GM23248 (cell line): ENCODE results near the gene USP34. TPM values are rescaled to one million over a fixed set of nuclear protein-coding genes. Genes with fewer than 3 reads are reported as not detected.

Source experiments
- DNase-seq: peaks from one replicate; pipeline ENCODE4 v3.0.0-alpha.2; 2015
- H2AFZ ChIP-seq: fragments of 200-600 bp; sonication (generic); 2 replicates; pipeline ENCODE4 v1.6.1; 2016; ENCODE audit warnings: antibody characterized with exemption
- H3F3A ChIP-seq: fragments of 200-600 bp; sonication (generic); 2 replicates; pipeline ENCODE4 v1.6.1; 2016; ENCODE audit warnings: mild to moderate bottlenecking, antibody characterized with exemption, mixed run types; ENCODE audit not compliant: insufficient read depth
- H3K27ac ChIP-seq: fragments of 200-600 bp; sonication (generic); 2 replicates; pipeline ENCODE4 v1.5.1; 2016; ENCODE audit warnings: mild to moderate bottlenecking
- H3K27me3 ChIP-seq: fragments of 200-600 bp; sonication (generic); replicated peaks from 2 replicates; pipeline ENCODE4 v1.6.1; 2016; ENCODE audit warnings: mild to moderate bottlenecking; ENCODE audit not compliant: insufficient read depth
- H3K36me3 ChIP-seq: fragments of 200-600 bp; sonication (generic); 2 replicates; pipeline ENCODE4 v1.6.1; 2016; ENCODE audit warnings: low read depth, mild to moderate bottlenecking
- H3K4me1 ChIP-seq: fragments of 200-600 bp; sonication (generic); 2 replicates; pipeline ENCODE4 v1.6.1; 2016; ENCODE audit warnings: mild to moderate bottlenecking; ENCODE audit not compliant: insufficient read depth
- H3K4me2 ChIP-seq: fragments of 200-600 bp; sonication (generic); one replicate; pipeline ENCODE4 v1.6.1; 2016; ENCODE audit warnings: mild to moderate bottlenecking; ENCODE audit not compliant: unreplicated experiment
- H3K4me3 ChIP-seq: fragments of 200-600 bp; sonication (generic); 2 replicates; pipeline ENCODE4 v1.5.1; 2016; ENCODE audit warnings: mild to moderate bottlenecking
- H3K79me2 ChIP-seq: fragments of 200-600 bp; sonication (generic); 2 replicates; pipeline ENCODE4 v1.6.1; 2016; ENCODE audit warnings: mild to moderate bottlenecking; ENCODE audit not compliant: insufficient read depth
- H3K9ac ChIP-seq: fragments of 200-600 bp; sonication (generic); 2 replicates; pipeline ENCODE4 v1.6.1; 2016; ENCODE audit warnings: mild to moderate bottlenecking
- H3K9me2 ChIP-seq: fragments of 200-600 bp; sonication (generic); 2 replicates; pipeline ENCODE4 v1.6.1; 2016; ENCODE audit warnings: mixed run types, mild to moderate bottlenecking, moderate library complexity; ENCODE audit not compliant: insufficient read depth
- H3K9me3 ChIP-seq: fragments of 200-600 bp; sonication (generic); one replicate; pipeline ENCODE4 v1.6.1; 2017; ENCODE audit warnings: low read depth
- H4K20me1 ChIP-seq: fragments of 200-600 bp; sonication (generic); 2 replicates; pipeline ENCODE4 v1.6.0; 2016; ENCODE audit not compliant: insufficient read depth
- EZH2 ChIP-seq: fragments of 200-600 bp; sonication (generic); IDR thresholded peaks from 2 replicates; pipeline ENCODE4 v1.6.1; 2018; ENCODE audit warnings: antibody characterized with exemption, mild to moderate bottlenecking; ENCODE audit not compliant: insufficient read depth, poor library complexity, severe bottlenecking
- EZH2phosphoT487 ChIP-seq: fragments of 200-600 bp; sonication (generic); IDR thresholded peaks from 2 replicates; pipeline ENCODE4 v1.6.1; 2018; ENCODE audit warnings: antibody characterized with exemption, moderate library complexity, mild to moderate bottlenecking, low read depth; ENCODE audit not compliant: insufficient read depth
- WGBS, 2 experiments: methylation state at CpG; one replicate each; pipeline ENCODE4 v1.1.6; 2015 to 2017; ENCODE audit warnings: low lambda C conversion rate in 2 of 2, low coverage in 1 of 2; ENCODE audit errors: missing lambda C conversion rate in 2 of 2; 5-methylcytosine and 5-hydroxymethylcytosine counted together
- in situ Hi-C: fragments of 300-500 bp; cut with MboI; formaldehyde crosslinking; loops from 2 replicates; pipeline ENCODE4 v1.15.0; 2020
- polyA plus RNA-seq: library from polyadenylated mRNA; unstranded; fragments of >200 nt; fragmentation: Nextera tagmentation; extraction: Ambion mirVana; gene quantifications from 2 replicates; pipeline ENCODE4 v1.2.1, GENCODE V29; 2016
- total RNA-seq: library from RNA; depleted of rRNA; stranded (reverse); fragments of >200 nt; shearing (Covaris generic); gene quantifications from 2 replicates; pipeline ENCODE4 v1.2.3, GENCODE V29; 2014

USP34 gene
- total and polyA plus RNA-seq, 2 experiments from 2014 or later: 34.5 to 77.6 TPM

- no peak overlapping the region; the same call in 1 of the 2 replicates for H3K27ac ChIP-seq
- no peak for TF ChIP-seq EZH2
- no peak for TF ChIP-seq EZH2phosphoT487
- H4K20me1 ChIP-seq: no peaks in the 10 kb centered on the region
- H3K36me3 ChIP-seq: peaks cover 27% of the 10 kb centered on the region
- no peaks in the 10 kb centered on the region for H3K27me3 ChIP-seq
- H2AFZ ChIP-seq: no peak overlapping the region
- in situ Hi-C loops: no loop called here
- H3K4me1 ChIP-seq: no peaks in the 10 kb centered on the region; the same call in 1 of the 2 replicates
- H3F3A ChIP-seq: 0 out of 2 replicates have a peak, but pooled peaks cover 20% of the 10 kb centered on the region
- H3K9me3 ChIP-seq: no peaks in the 10 kb centered on the region
- H3K4me3 ChIP-seq: no peak overlapping the region
- WGBS, 2 experiments: 90 to 93% methylated on average over 8 of the region's 8 CpGs
- no peak overlapping the region for H3K9ac ChIP-seq
- no peak overlapping the region for H3K4me2 ChIP-seq
- no peaks in the 10 kb centered on the region for H3K9me2 ChIP-seq
- DNase-seq: peak; percentile 19
- peaks cover 41% of the 10 kb centered on the region for H3K79me2 ChIP-seq
These were observed 182.6 kb downstream of the USP34 start for GRCh38 chr2:61288070-61288841.

- no peak overlapping the region for H3K27ac ChIP-seq
- in situ Hi-C loops: no loop called here
- H3K9ac ChIP-seq: no peak overlapping the region
These were observed 183.6 kb downstream of the USP34 start for GRCh38 chr2:61287254-61287653.

GRCh38 chr2:61283443-61284160 is 187.3 kb downstream of the USP34 start:
- Histone ChIP-seq H3K4me1 (no peaks in the 10 kb centered on the region; the same call in 1 of the 2 replicates), H3K9me2 (no peaks in the 10 kb centered on the region), H3K27ac (no peak overlapping the region), H3K9ac (no peak overlapping the region), H3K9me3 (no peaks in the 10 kb centered on the region), H3K4me3 (no peak overlapping the region), H4K20me1 (no peaks in the 10 kb centered on the region), H3K36me3 (peaks cover 52% of the 10 kb centered on the region), H3K27me3 (no peaks in the 10 kb centered on the region), H3F3A (0 out of 2 replicates have a peak, but pooled peaks cover 3% of the 10 kb centered on the region), H2AFZ (no peak overlapping the region), H3K79me2 (peaks cover 21% of the 10 kb centered on the region; the same call in 1 of the 2 replicates), H3K4me2 (no peak overlapping the region)
- no peak for DNase-seq
- WGBS, 2 experiments: 96 to 98% methylated on average over 1 of the region's 1 CpG
- TF ChIP-seq EZH2phosphoT487 (no peak), EZH2 (no peak)
- in situ Hi-C loops: no loop called here

More at GRCh38 chr2:61287254-61287653, 183.6 kb downstream of the USP34 start:
- H3K79me2 ChIP-seq: peaks cover 45% of the 10 kb centered on the region
- H3K4me2 ChIP-seq: no peak overlapping the region
- no peak overlapping the region for H2AFZ ChIP-seq
- H3K9me2 ChIP-seq: no peaks in the 10 kb centered on the region
- H3K4me1 ChIP-seq: no peaks in the 10 kb centered on the region; the same call in 1 of the 2 replicates
- H4K20me1 ChIP-seq: no peaks in the 10 kb centered on the region
- DNase-seq: no peak
- H3K4me3 ChIP-seq: no peak overlapping the region
- TF ChIP-seq EZH2 (no peak), EZH2phosphoT487 (no peak)
- WGBS, 2 experiments: 97 to 98% methylated on average over 4 of the region's 4 CpGs
- H3K27me3 ChIP-seq: no peaks in the 10 kb centered on the region
- peaks cover 33% of the 10 kb centered on the region for H3K36me3 ChIP-seq
- H3K9me3 ChIP-seq: no peaks in the 10 kb centered on the region
- 0 out of 2 replicates have a peak, but pooled peaks cover 18% of the 10 kb centered on the region for H3F3A ChIP-seq

GRCh38 chr2:61282104-61282590 is 188.7 kb downstream of the USP34 start:
- Histone ChIP-seq H3K4me3 (no peak overlapping the region), H3K9me2 (no peaks in the 10 kb centered on the region), H3F3A (0 out of 2 replicates have a peak, but pooled peaks cover 2% of the 10 kb centered on the region), H3K9me3 (no peaks in the 10 kb centered on the region), H3K9ac (no peak overlapping the region), H3K27ac (no peak overlapping the region), H4K20me1 (no peaks in the 10 kb centered on the region), H3K79me2 (peaks cover 15% of the 10 kb centered on the region; the same call in 1 of the 2 replicates), H3K36me3 (peaks cover 57% of the 10 kb centered on the region), H3K4me2 (no peak overlapping the region), H2AFZ (no peak overlapping the region), H3K27me3 (no peaks in the 10 kb centered on the region), H3K4me1 (no peaks in the 10 kb centered on the region)
- no peak for TF ChIP-seq EZH2phosphoT487
- TF ChIP-seq EZH2: no peak
- in situ Hi-C loops: no loop called here
- WGBS, 2 experiments: 97 to 98% methylated on average over 6 of the region's 6 CpGs
- no peak for DNase-seq
